Right kidney (tissue), 1 donor: ENCODE data around the gene SEC61B.
"Not testable (repeated sequence)": the region's sequence is repeated elsewhere in the genome, so short reads cannot be mapped to it uniquely, and the experiment has no call there.

Experiments
- DNase-seq: peaks from one replicate; pipeline ENCODE4 v3.0.0-alpha.2; 2016

Gene SEC61B

GRCh38 chr9:99235926-99236634 is 14.0 kb downstream of the SEC61B start:
- DNase-seq = no peak

- DNase-seq = no peak
These were observed 15.3 kb downstream of the SEC61B start for GRCh38 chr9:99237356-99237755.

GRCh38 chr9:99237849-99238248 is 15.8 kb downstream of the SEC61B start:
- not testable (repeated sequence) for DNase-seq

- no peak for DNase-seq
These were observed 16.2 kb downstream of the SEC61B start for GRCh38 chr9:99238331-99238730.

- no peak for DNase-seq
These were observed 17.4 kb downstream of the SEC61B start for GRCh38 chr9:99239341-99240060.

- DNase-seq = no peak
These were observed 19.0 kb downstream of the SEC61B start for GRCh38 chr9:99241106-99241505.

GRCh38 chr9:99244344-99245260 is 22.5 kb downstream of the SEC61B start:
- no peak for DNase-seq

- no peak for DNase-seq
These were observed 27.5 kb downstream of the SEC61B start for GRCh38 chr9:99249619-99250018.

GRCh38 chr9:99251157-99251556 is 29.1 kb downstream of the SEC61B start:
- no peak for DNase-seq

GRCh38 chr9:99253134-99253533 is 31.1 kb downstream of the SEC61B start:
- DNase-seq = no peak

GRCh38 chr9:99253772-99254431 is 31.8 kb downstream of the SEC61B start:
- no peak for DNase-seq

- DNase-seq = no peak
These were observed 33.6 kb downstream of the SEC61B start for GRCh38 chr9:99255651-99256050.

GRCh38 chr9:99257723-99258389 is 35.8 kb downstream of the SEC61B start:
- DNase-seq = no peak

GRCh38 chr9:99259231-99259918 is 37.3 kb downstream of the SEC61B start:
- DNase-seq = peak; percentile 65

GRCh38 chr9:99261923-99262322 is 39.8 kb downstream of the SEC61B start:
- no peak for DNase-seq

- no peak for DNase-seq
These were observed 40.9 kb downstream of the SEC61B start for GRCh38 chr9:99262949-99263418.

GRCh38 chr9:99264070-99264680 is 42.1 kb downstream of the SEC61B start:
- no peak for DNase-seq

GRCh38 chr9:99265691-99266090 is 43.6 kb downstream of the SEC61B start:
- no peak for DNase-seq

- DNase-seq = peak; percentile 54
These were observed 44.4 kb downstream of the SEC61B start for GRCh38 chr9:99266255-99267023.

GRCh38 chr9:99269416-99269815 is 47.3 kb downstream of the SEC61B start:
- no peak for DNase-seq
